Astrocyte of the spinal cord (primary cell): Measurements from ENCODE around the gene HSPA4L.

Source experiments
- DNase-seq: peaks from one replicate; pipeline ENCODE4 v3.0.0; 2011; ENCODE audit warnings: low read depth, low spot score
- H3K4me3 ChIP-seq: 2 replicates; pipeline ENCODE4 v1.5.1; 2011; ENCODE audit warnings: low read depth, mild to moderate bottlenecking, low read length, moderate library complexity
- CTCF ChIP-seq: IDR thresholded peaks from 2 replicates; pipeline ENCODE4 v1.5.1; 2012; ENCODE audit warnings: low read depth, mild to moderate bottlenecking, low read length, inconsistent platforms
- in situ Hi-C: cut with HindIII; loops from 2 replicates; pipeline ENCODE4 v1.10.0; 2017; ENCODE audit warnings: low sequenced_read_pairs

Gene HSPA4L

GRCh38 chr4:127748957-127749356, 33.2 kb upstream of the HSPA4L start:
- DNase-seq, result no peak
- in situ Hi-C loops, result no loop called here
- TF ChIP-seq CTCF, result no peak
- no peak overlapping the region for H3K4me3 ChIP-seq

GRCh38 chr4:127756906-127757305, 25.2 kb upstream of the HSPA4L start:
- in situ Hi-C loops, result no loop called here
- no peak for DNase-seq
- no peak for TF ChIP-seq CTCF
- H3K4me3 ChIP-seq, result no peak overlapping the region

GRCh38 chr4:127759228-127759820, 22.8 kb upstream of the HSPA4L start:
- H3K4me3 ChIP-seq, result no peak overlapping the region
- no peak for TF ChIP-seq CTCF
- DNase-seq, result no peak
- in situ Hi-C loops, result no loop called here

GRCh38 chr4:127759893-127760292, 22.2 kb upstream of the HSPA4L start:
- H3K4me3 ChIP-seq, result no peak overlapping the region
- TF ChIP-seq CTCF, result no peak
- in situ Hi-C loops, result no loop called here
- DNase-seq, result no peak

GRCh38 chr4:127771535-127772275, 10.4 kb upstream of the HSPA4L start:
- no peak for TF ChIP-seq CTCF
- in situ Hi-C loops, result no loop called here
- no peak overlapping the region for H3K4me3 ChIP-seq
- no peak for DNase-seq

DNA sequence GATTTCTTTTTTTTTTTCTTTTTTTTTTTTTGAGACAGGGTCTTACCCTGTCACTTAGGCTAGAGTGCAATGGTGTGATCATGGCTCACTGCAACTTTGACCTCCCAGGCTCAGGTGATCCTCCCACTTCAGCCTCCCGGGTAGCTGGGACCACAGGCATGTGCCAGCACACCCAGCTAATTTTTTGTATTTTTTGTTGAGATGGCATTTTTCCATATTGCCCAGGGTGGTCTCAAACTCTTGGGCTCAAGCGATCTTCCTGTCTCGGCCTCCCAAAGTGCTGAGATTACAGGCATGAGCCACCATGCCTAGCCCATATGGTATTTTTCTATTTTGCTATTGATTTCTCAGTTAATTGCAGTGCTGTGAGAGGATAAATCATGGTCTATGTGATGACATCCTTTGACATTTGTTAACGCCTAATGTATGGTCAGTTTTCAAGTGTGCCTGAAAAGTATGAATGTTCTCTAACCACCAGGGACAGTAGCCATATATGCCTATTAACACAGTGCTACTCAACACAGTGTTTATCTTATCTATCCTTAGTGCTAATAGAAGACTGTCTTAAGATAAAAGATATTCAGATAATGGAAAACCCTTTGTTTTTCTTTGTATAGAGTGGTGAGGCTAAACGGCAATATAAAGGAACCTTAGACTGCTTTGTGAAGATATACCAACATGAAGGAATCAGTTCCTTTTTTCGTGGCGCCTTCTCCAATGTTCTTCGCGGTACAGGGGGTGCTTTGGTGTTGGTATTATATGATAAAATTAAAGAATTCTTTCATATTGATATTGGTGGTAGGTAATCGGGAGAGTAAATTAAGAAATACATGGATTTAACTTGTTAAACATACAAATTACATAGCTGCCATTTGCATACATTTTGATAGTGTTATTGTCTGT, 9.1 kb upstream of the HSPA4L start:
- no peak overlapping the region for H3K4me3 ChIP-seq
- in situ Hi-C loops, result no loop called here
- TF ChIP-seq CTCF, result no peak
- DNase-seq, result no peak
